ENCODE data around the gene TLE2.

GRCh38 chr19:3042621-3043267 lies 13.7 kb upstream of the TLE2 start:
- TF ChIP-seq RAD21 (IDR thresholded peaks at IDR 0.05; ENCODE audit: low read length) (no peak), POLR2A (IDR thresholded peaks at IDR 0.05; ENCODE audit: low read depth, low read length) (no peak), CTCF (conservative IDR thresholded peaks at IDR 0.05; ENCODE audit: low read depth, low read length) (no peak), MAFK (IDR thresholded peaks at IDR 0.05; ENCODE audit: low read depth, low read length) (no peak), MAZ (IDR thresholded peaks at IDR 0.05; ENCODE audit: borderline replicate concordance, low read depth, low read length) (no peak), MXI1 (IDR thresholded peaks at IDR 0.05; ENCODE audit: borderline replicate concordance, low read depth, low read length) (no peak), CHD1 (IDR thresholded peaks at IDR 0.05; ENCODE audit: low read depth, low read length) (no peak), RCOR1 (IDR thresholded peaks at IDR 0.05; ENCODE audit: insufficient replicate concordance, low read length) (no peak), USF2 (IDR thresholded peaks at IDR 0.05; ENCODE audit: low read depth, low read length) (no peak), FOS (IDR thresholded peaks at IDR 0.05; ENCODE audit: low read depth, low read length) (no peak)
- TF ChIP-seq, protein P1, sequence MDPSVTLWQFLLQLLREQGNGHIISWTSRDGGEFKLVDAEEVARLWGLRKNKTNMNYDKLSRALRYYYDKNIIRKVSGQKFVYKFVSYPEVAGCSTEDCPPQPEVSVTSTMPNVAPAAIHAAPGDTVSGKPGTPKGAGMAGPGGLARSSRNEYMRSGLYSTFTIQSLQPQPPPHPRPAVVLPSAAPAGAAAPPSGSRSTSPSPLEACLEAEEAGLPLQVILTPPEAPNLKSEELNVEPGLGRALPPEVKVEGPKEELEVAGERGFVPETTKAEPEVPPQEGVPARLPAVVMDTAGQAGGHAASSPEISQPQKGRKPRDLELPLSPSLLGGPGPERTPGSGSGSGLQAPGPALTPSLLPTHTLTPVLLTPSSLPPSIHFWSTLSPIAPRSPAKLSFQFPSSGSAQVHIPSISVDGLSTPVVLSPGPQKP (IDR thresholded peaks at IDR 0.05; ENCODE audit: borderline replicate concordance, low read depth, low read length): no peak
